Measurements from ENCODE around the gene SORCS1.

DNA sequence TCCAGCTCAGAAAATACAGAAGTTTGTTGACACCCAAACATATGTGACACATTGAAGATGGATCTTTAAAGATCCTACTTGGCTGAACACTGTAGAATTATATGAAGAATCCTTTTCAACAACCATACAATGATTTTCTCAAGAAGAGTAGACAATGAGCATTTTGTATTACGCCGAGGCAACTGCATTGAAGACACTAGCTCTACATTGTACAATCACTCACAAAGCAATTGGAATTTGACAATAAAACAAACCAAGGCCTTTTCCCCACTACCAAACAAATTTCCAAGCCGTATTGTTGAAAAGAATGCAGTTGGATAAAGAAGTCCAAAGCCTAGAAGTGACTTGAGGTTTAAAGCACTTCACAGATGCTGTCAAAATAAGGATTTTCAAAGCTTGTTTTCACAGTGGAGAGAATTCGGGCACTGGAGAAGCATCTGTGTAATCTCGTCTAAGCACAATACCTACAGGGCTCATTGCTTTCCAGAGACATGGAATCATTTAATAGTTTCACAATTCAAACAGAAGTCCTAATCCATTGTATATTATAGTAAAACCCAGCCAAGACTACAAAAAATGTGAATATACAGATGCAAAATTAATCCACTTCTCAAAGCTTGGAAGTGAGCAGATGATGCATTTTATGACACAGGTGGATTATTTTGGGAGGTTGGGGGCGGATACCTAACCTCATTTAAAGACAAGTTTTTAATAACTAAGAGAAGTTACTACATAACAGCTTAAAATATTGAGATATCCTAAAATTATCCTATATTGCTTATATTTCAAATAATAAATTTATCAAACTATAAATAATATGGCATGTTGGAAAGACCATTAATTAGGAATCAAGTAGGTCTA is 78.6 kb downstream of the SORCS1 start:
- TF ChIP-seq, protein P1, sequence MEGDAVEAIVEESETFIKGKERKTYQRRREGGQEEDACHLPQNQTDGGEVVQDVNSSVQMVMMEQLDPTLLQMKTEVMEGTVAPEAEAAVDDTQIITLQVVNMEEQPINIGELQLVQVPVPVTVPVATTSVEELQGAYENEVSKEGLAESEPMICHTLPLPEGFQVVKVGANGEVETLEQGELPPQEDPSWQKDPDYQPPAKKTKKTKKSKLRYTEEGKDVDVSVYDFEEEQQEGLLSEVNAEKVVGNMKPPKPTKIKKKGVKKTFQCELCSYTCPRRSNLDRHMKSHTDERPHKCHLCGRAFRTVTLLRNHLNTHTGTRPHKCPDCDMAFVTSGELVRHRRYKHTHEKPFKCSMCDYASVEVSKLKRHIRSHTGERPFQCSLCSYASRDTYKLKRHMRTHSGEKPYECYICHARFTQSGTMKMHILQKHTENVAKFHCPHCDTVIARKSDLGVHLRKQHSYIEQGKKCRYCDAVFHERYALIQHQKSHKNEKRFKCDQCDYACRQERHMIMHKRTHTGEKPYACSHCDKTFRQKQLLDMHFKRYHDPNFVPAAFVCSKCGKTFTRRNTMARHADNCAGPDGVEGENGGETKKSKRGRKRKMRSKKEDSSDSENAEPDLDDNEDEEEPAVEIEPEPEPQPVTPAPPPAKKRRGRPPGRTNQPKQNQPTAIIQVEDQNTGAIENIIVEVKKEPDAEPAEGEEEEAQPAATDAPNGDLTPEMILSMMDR (IDR thresholded peaks at IDR 0.05), result no peak
- TF ChIP-seq POLR2AphosphoS5 (IDR thresholded peaks at IDR 0.05) (no peak), EP300 (IDR thresholded peaks at IDR 0.05) (no peak), POLR2A (IDR thresholded peaks at IDR 0.05; ENCODE audit: low read depth) (no peak)

All from esophagus muscularis mucosa (tissue), 4 donors.